H1 (cell line): ENCODE results near the gene TASOR2. TPM values are rescaled to one million over a fixed set of nuclear protein-coding genes. Genes with fewer than 3 reads are reported as not detected.

ENCODE experiments used
- BACH1 ChIP-seq: IDR thresholded peaks from 2 replicates; pipeline ENCODE4 v1.6.1; 2012; ENCODE audit warnings: low read length, improper control_type of control experiment
- BCL11A ChIP-seq, 2 experiments: IDR thresholded peaks; one replicate each; pipeline ENCODE4 v1.6.1; 2011; ENCODE audit warnings: low read depth in 2 of 2, low read length in 2 of 2, mild to moderate bottlenecking in 2 of 2
- CBX8 ChIP-seq: fragments of 300-800, 300-1000 bp; sonication (generic); IDR thresholded peaks from 2 replicates; pipeline ENCODE4 v1.7.1; 2016; ENCODE audit warnings: low read depth, low read length, borderline replicate concordance
- CTBP2 ChIP-seq: IDR thresholded peaks from 2 replicates; pipeline ENCODE4 v1.7.0; 2011; ENCODE audit warnings: borderline replicate concordance, mild to moderate bottlenecking, moderate library complexity, mixed read lengths, low read length; ENCODE audit not compliant: insufficient read depth, insufficient read length
- GABPA ChIP-seq: IDR thresholded peaks from 2 replicates; pipeline ENCODE4 v1.6.1; 2011; ENCODE audit warnings: mild to moderate bottlenecking, low read length, moderate library complexity, borderline replicate concordance; ENCODE audit not compliant: insufficient read depth
- JUND ChIP-seq: IDR thresholded peaks from 2 replicates; pipeline ENCODE4 v1.6.1; 2011; ENCODE audit warnings: mild to moderate bottlenecking, improper control_type of control experiment, low read length
- SIRT6 ChIP-seq: IDR thresholded peaks from one replicate; pipeline ENCODE4 v1.7.1; 2012; ENCODE audit warnings: low read length, inconsistent platforms
- TAF1 ChIP-seq: IDR thresholded peaks from 2 replicates; pipeline ENCODE4 v1.6.1; 2011; ENCODE audit warnings: mild to moderate bottlenecking, low read depth, low read length
- TBP ChIP-seq: IDR thresholded peaks from 2 replicates; pipeline ENCODE4 v1.6.1; 2011; ENCODE audit warnings: low read depth, low read length, improper control_type of control experiment
- TCF12 ChIP-seq: IDR thresholded peaks from 2 replicates; pipeline ENCODE4 v1.6.1; 2011; ENCODE audit warnings: low read depth, mild to moderate bottlenecking, low read length
- polyA plus RNA-seq, 7 experiments: library from polyadenylated mRNA; depleted of rRNA in 3 of 7; stranded (reverse) in 5 of 7; unstranded in 2 of 7; fragments of >200 nt in 5 of 7; fragments of 200-250 nt in 2 of 7; gene quantifications; 1 replicate in 5 of 7; 2 replicates in 1 of 7; 4 replicates in 1 of 7; pipeline versions ENCODE4 v1.2.1 to v1.2.3, GENCODE V29; 2011 to 2013; ENCODE audit warnings: missing spikeins in 2 of 7, mixed read lengths in 2 of 7
- total RNA-seq: library from RNA; stranded (reverse); fragmentation: NEBNext Ultra II Directional; extraction: Animal tissue kit (Norgen Biotek cat#: 25700); gene quantifications from 2 replicates; pipeline ENCODE4 v1.2.1, GENCODE V29; 2021
- TF ChIP-seq, protein P1 (sequence below): fragments of 300-600 bp; sonication (generic); IDR thresholded peaks from 2 replicates; pipeline ENCODE4 v1.7.1; 2012; ENCODE audit warnings: low read length, moderate library complexity, mild to moderate bottlenecking, inconsistent platforms; ENCODE audit not compliant: insufficient replicate concordance
- TF ChIP-seq, protein P2 (sequence below): IDR thresholded peaks from 2 replicates; pipeline ENCODE4 v1.6.1; 2011; ENCODE audit warnings: low read depth, mild to moderate bottlenecking, low read length; ENCODE audit not compliant: insufficient read depth

The TASOR2 gene
- total and polyA plus RNA-seq, 2 of the 8 experiments (the other 6 are each of a cell fraction or from before 2014, with no cell fraction given), result 13.1 to 74.9 TPM

DNA sequence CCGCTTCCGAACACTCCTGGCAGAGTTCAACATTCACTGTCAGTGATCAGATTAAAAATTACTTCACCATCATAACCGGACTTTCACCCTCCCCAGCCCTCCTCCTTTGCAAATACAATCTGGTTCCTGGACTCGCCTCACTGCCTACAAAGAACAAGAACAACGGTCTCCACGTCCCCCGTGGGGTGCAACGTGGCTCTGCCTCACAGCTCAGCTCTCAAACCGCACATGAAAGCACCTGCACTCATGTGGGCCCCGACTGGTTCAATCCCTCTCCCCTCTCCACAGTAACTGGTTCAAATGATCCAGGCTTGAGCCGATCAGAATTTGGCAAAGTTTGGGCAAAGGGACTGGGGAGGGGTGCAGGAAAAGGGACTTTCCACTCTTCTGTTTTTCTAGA lies 39.3 kb upstream of the TASOR2 start (continued):
- TF ChIP-seq, protein P1, sequence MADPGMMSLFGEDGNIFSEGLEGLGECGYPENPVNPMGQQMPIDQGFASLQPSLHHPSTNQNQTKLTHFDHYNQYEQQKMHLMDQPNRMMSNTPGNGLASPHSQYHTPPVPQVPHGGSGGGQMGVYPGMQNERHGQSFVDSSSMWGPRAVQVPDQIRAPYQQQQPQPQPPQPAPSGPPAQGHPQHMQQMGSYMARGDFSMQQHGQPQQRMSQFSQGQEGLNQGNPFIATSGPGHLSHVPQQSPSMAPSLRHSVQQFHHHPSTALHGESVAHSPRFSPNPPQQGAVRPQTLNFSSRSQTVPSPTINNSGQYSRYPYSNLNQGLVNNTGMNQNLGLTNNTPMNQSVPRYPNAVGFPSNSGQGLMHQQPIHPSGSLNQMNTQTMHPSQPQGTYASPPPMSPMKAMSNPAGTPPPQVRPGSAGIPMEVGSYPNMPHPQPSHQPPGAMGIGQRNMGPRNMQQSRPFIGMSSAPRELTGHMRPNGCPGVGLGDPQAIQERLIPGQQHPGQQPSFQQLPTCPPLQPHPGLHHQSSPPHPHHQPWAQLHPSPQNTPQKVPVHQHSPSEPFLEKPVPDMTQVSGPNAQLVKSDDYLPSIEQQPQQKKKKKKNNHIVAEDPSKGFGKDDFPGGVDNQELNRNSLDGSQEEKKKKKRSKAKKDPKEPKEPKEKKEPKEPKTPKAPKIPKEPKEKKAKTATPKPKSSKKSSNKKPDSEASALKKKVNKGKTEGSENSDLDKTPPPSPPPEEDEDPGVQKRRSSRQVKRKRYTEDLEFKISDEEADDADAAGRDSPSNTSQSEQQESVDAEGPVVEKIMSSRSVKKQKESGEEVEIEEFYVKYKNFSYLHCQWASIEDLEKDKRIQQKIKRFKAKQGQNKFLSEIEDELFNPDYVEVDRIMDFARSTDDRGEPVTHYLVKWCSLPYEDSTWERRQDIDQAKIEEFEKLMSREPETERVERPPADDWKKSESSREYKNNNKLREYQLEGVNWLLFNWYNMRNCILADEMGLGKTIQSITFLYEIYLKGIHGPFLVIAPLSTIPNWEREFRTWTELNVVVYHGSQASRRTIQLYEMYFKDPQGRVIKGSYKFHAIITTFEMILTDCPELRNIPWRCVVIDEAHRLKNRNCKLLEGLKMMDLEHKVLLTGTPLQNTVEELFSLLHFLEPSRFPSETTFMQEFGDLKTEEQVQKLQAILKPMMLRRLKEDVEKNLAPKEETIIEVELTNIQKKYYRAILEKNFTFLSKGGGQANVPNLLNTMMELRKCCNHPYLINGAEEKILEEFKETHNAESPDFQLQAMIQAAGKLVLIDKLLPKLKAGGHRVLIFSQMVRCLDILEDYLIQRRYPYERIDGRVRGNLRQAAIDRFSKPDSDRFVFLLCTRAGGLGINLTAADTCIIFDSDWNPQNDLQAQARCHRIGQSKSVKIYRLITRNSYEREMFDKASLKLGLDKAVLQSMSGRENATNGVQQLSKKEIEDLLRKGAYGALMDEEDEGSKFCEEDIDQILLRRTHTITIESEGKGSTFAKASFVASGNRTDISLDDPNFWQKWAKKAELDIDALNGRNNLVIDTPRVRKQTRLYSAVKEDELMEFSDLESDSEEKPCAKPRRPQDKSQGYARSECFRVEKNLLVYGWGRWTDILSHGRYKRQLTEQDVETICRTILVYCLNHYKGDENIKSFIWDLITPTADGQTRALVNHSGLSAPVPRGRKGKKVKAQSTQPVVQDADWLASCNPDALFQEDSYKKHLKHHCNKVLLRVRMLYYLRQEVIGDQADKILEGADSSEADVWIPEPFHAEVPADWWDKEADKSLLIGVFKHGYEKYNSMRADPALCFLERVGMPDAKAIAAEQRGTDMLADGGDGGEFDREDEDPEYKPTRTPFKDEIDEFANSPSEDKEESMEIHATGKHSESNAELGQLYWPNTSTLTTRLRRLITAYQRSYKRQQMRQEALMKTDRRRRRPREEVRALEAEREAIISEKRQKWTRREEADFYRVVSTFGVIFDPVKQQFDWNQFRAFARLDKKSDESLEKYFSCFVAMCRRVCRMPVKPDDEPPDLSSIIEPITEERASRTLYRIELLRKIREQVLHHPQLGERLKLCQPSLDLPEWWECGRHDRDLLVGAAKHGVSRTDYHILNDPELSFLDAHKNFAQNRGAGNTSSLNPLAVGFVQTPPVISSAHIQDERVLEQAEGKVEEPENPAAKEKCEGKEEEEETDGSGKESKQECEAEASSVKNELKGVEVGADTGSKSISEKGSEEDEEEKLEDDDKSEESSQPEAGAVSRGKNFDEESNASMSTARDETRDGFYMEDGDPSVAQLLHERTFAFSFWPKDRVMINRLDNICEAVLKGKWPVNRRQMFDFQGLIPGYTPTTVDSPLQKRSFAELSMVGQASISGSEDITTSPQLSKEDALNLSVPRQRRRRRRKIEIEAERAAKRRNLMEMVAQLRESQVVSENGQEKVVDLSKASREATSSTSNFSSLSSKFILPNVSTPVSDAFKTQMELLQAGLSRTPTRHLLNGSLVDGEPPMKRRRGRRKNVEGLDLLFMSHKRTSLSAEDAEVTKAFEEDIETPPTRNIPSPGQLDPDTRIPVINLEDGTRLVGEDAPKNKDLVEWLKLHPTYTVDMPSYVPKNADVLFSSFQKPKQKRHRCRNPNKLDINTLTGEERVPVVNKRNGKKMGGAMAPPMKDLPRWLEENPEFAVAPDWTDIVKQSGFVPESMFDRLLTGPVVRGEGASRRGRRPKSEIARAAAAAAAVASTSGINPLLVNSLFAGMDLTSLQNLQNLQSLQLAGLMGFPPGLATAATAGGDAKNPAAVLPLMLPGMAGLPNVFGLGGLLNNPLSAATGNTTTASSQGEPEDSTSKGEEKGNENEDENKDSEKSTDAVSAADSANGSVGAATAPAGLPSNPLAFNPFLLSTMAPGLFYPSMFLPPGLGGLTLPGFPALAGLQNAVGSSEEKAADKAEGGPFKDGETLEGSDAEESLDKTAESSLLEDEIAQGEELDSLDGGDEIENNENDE, result no peak
- TF ChIP-seq TCF12 (no peak), BCL11A (IDR thresholded peaks at IDR 0.05; ENCODE audit: low read depth in 2 of 2, low read length in 2 of 2) (no peak), BACH1 (no peak), GABPA (no peak), CBX8 (no peak), TBP (no peak), JUND (no peak), SIRT6 (no peak), CTBP2 (no peak), TAF1 (no peak)
- TF ChIP-seq, protein P2, sequence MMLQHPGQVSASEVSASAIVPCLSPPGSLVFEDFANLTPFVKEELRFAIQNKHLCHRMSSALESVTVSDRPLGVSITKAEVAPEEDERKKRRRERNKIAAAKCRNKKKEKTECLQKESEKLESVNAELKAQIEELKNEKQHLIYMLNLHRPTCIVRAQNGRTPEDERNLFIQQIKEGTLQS, result no peak
